HG03432 (cell line): Measurements from ENCODE around the gene BOC.

ENCODE experiments used
- ATAC-seq: cut with Tn5 transposase; IDR thresholded peaks from one replicate; pipeline ENCODE4 v1.9.1; 2021; ENCODE audit warnings: mild to moderate bottlenecking, moderate library complexity; ENCODE audit not compliant: unreplicated experiment

BOC gene

GRCh38 chr3:113331187-113331586, 119.8 kb downstream of the BOC start:
- no peak for ATAC-seq
